Ovary (tissue), 3 donors: Measurements from ENCODE around the gene WBP4.

Source experiments
- CTCF ChIP-seq, 3 donors: fragments of 450-650 bp in 2 of 3; fragments of 200-600 bp in 1 of 3; IDR thresholded peaks; one replicate each; pipeline versions ENCODE4 v1.5.1 to v1.8.0; 2016 to 2022; ENCODE audit warnings: antibody characterized with exemption in 3 of 3, mild to moderate bottlenecking in 1 of 3
- EP300 ChIP-seq: sonication (generic); formaldehyde crosslinking; IDR thresholded peaks from one replicate; pipeline ENCODE4 v1.6.1; 2017; ENCODE audit warnings: antibody characterized with exemption
- donor health status: DM: no; HTN: no; CAD: no.

GRCh38 chr13:41019011-41019487, 42.3 kb upstream of the WBP4 start, which contains the start of gene ELF1:
- TF ChIP-seq CTCF (IDR thresholded peaks at IDR 0.05) = no peak
- TF ChIP-seq EP300 = no peak
